Effector memory CD8-positive, alpha-beta T cell (primary cell): ENCODE results near the gene TMPRSS11D.

Experiments used
- ATAC-seq: fragments of 150-1000 bp; cut with Tn5 transposase; replicated peaks from 2 replicates; pipeline ENCODE4 v1.10.0; 2021; ENCODE audit warnings: mild to moderate bottlenecking, moderate library complexity
- DNase-seq, 3 experiments: peaks; one replicate each; pipeline ENCODE4 v3.0.0; 2021
- H3K27ac Mint-ChIP-seq, 2 donors: one replicate each; pipeline ENCODE4 v1.8.0; 2022; ENCODE audit warnings: mild to moderate bottlenecking in 2 of 2, mixed read lengths in 2 of 2, moderate library complexity in 2 of 2
- H3K27me3 Mint-ChIP-seq, 2 donors: one replicate each; pipeline ENCODE4 v1.8.0; 2022; ENCODE audit warnings: mixed read lengths in 2 of 2
- H3K36me3 Mint-ChIP-seq: one replicate; pipeline ENCODE4 v1.8.0; 2022; ENCODE audit warnings: mild to moderate bottlenecking, moderate library complexity, mixed read lengths; ENCODE audit not compliant: insufficient read depth
- H3K4me1 Mint-ChIP-seq, 2 donors: one replicate each; pipeline ENCODE4 v1.8.0; 2022; ENCODE audit warnings: low read depth in 2 of 2, mixed read lengths in 2 of 2
- H3K4me3 Mint-ChIP-seq, 2 donors: one replicate each; pipeline ENCODE4 v1.8.0; 2022; ENCODE audit warnings: mild to moderate bottlenecking in 2 of 2, mixed read lengths in 2 of 2, moderate library complexity in 2 of 2
- H3K9me3 Mint-ChIP-seq, 2 donors: one replicate each; pipeline ENCODE4 v1.8.0; 2022; ENCODE audit warnings: mixed read lengths in 2 of 2

TMPRSS11D gene

DNA sequence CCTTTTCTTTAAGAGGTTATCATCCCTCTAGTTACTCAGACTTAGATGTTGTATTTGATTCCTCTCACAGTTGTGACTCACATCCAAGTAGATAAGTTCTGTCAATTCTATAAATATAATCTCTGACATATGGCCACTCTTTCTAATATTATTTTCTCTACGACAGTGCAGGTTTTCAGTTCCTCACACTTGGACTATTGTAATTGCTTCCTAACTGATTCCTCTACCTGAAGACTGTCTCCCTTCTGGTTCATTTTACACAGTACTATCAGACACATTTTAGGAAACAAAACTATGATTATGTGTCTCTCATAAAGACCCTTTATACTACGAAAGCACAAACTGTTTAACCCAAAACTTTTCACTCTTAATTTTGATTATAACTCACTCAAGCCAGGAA lies 98.3 kb downstream of the TMPRSS11D start:
- no peak for ATAC-seq
- H3K9me3 Mint-ChIP-seq, result no peaks in the 10 kb centered on the region
- H3K27me3 Mint-ChIP-seq, result no peaks in the 10 kb centered on the region

GRCh38 chr4:67779631-67780030 lies 104.2 kb downstream of the TMPRSS11D start:
- Mint-ChIP-seq H3K27me3 (no peaks in the 10 kb centered on the region), H3K27ac (no peak overlapping the region), H3K4me3 (no peak overlapping the region), H3K4me1 (no peaks in the 10 kb centered on the region), H3K36me3 (no peaks in the 10 kb centered on the region), H3K9me3 (no peaks in the 10 kb centered on the region)
- ATAC-seq, result no peak
- DNase-seq, result no peak

More for the DNA sequence above, 98.3 kb downstream of the TMPRSS11D start:
- no peak overlapping the region for H3K27ac Mint-ChIP-seq
- no peaks in the 10 kb centered on the region for H3K36me3 Mint-ChIP-seq
- H3K4me3 Mint-ChIP-seq, result no peak overlapping the region
- no peaks in the 10 kb centered on the region for H3K4me1 Mint-ChIP-seq
- DNase-seq, result no peak

DNA sequence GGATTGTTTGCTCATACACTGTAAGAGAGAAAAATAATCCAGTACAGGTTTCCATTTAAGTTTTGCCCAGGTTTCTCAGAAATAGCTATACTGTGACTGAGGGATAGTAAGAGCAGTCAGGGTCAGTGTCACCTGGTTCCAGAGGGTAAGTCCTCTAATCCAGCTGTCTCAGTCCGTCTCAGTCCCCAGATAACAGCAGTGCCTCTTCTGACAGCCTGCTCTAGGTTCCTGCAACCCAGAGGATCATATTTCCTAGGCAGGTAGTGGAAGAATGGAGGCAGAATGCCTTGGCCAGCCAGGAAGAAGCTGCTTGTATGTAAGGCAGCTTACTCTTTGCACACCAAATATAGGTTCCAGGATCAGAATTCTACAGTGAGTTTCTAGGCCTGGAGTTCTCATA lies 107.1 kb downstream of the TMPRSS11D start:
- ATAC-seq, result no peak
- Mint-ChIP-seq H3K4me1 (no peaks in the 10 kb centered on the region), H3K36me3 (no peaks in the 10 kb centered on the region), H3K9me3 (no peaks in the 10 kb centered on the region), H3K27me3 (no peaks in the 10 kb centered on the region), H3K4me3 (no peak overlapping the region), H3K27ac (no peak overlapping the region)
- no peak for DNase-seq
